HL-60 (cell line): ENCODE data around the gene HMGA1.
A peak's percentile ranks its signal among the peaks of the same experiment; 100 is the strongest.

Experiments
- DNase-seq, 2 experiments: peaks; one replicate each; pipeline ENCODE4 v3.0.0-alpha.2; 2010 to 2020; ENCODE audit warnings: low read depth in 1 of 2, low spot score in 1 of 2
- H3K27ac ChIP-seq: fragments of 250-450 bp; sonication (Bioruptor Pico); replicated peaks from 2 replicates; pipeline ENCODE4 v1.5.1; 2020; ENCODE audit warnings: mild to moderate bottlenecking, moderate library complexity
- H3K27me3 ChIP-seq: fragments of 250-450 bp; sonication (Bioruptor Pico); 2 replicates; pipeline ENCODE4 v1.5.1; 2021; ENCODE audit warnings: mild to moderate bottlenecking, moderate library complexity; ENCODE audit not compliant: insufficient read depth, poor library complexity, severe bottlenecking
- H3K4me3 ChIP-seq: replicated peaks from 2 replicates; pipeline ENCODE4 v1.5.1; 2011; ENCODE audit warnings: mild to moderate bottlenecking, control low read depth, low read length; ENCODE audit not compliant: insufficient read depth
- CTCF ChIP-seq: IDR thresholded peaks from one replicate; pipeline ENCODE4 v1.5.1; 2011; ENCODE audit warnings: low read length, control low read depth, inconsistent platforms; ENCODE audit not compliant: insufficient read depth
- GABPA ChIP-seq: IDR thresholded peaks from 2 replicates; pipeline ENCODE4 v1.6.1; 2012; ENCODE audit warnings: low read depth
- POLR2AphosphoS5 ChIP-seq: IDR thresholded peaks from 2 replicates; pipeline ENCODE4 v1.6.1; 2012; ENCODE audit warnings: low read depth
- SPI1 ChIP-seq: IDR thresholded peaks from 2 replicates; pipeline ENCODE4 v1.6.1; 2012; ENCODE audit warnings: low read depth, mild to moderate bottlenecking, borderline replicate concordance
- TF ChIP-seq, protein P1 (sequence below): IDR thresholded peaks from 2 replicates; pipeline ENCODE4 v1.6.1; 2012; ENCODE audit warnings: low read depth; ENCODE audit not compliant: insufficient replicate concordance

The HMGA1 gene

GRCh38 chr6:34280216-34280615 is 43.5 kb downstream of the HMGA1 start:
- Histone ChIP-seq H3K27ac (no peak overlapping the region), H3K27me3 (no peaks in the 10 kb centered on the region), H3K4me3 (no peak overlapping the region)
- TF ChIP-seq POLR2AphosphoS5 (no peak), CTCF (no peak), SPI1 (no peak), GABPA (no peak)
- TF ChIP-seq, protein P1, sequence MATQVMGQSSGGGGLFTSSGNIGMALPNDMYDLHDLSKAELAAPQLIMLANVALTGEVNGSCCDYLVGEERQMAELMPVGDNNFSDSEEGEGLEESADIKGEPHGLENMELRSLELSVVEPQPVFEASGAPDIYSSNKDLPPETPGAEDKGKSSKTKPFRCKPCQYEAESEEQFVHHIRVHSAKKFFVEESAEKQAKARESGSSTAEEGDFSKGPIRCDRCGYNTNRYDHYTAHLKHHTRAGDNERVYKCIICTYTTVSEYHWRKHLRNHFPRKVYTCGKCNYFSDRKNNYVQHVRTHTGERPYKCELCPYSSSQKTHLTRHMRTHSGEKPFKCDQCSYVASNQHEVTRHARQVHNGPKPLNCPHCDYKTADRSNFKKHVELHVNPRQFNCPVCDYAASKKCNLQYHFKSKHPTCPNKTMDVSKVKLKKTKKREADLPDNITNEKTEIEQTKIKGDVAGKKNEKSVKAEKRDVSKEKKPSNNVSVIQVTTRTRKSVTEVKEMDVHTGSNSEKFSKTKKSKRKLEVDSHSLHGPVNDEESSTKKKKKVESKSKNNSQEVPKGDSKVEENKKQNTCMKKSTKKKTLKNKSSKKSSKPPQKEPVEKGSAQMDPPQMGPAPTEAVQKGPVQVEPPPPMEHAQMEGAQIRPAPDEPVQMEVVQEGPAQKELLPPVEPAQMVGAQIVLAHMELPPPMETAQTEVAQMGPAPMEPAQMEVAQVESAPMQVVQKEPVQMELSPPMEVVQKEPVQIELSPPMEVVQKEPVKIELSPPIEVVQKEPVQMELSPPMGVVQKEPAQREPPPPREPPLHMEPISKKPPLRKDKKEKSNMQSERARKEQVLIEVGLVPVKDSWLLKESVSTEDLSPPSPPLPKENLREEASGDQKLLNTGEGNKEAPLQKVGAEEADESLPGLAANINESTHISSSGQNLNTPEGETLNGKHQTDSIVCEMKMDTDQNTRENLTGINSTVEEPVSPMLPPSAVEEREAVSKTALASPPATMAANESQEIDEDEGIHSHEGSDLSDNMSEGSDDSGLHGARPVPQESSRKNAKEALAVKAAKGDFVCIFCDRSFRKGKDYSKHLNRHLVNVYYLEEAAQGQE: no peak
- no peak for DNase-seq

DNA sequence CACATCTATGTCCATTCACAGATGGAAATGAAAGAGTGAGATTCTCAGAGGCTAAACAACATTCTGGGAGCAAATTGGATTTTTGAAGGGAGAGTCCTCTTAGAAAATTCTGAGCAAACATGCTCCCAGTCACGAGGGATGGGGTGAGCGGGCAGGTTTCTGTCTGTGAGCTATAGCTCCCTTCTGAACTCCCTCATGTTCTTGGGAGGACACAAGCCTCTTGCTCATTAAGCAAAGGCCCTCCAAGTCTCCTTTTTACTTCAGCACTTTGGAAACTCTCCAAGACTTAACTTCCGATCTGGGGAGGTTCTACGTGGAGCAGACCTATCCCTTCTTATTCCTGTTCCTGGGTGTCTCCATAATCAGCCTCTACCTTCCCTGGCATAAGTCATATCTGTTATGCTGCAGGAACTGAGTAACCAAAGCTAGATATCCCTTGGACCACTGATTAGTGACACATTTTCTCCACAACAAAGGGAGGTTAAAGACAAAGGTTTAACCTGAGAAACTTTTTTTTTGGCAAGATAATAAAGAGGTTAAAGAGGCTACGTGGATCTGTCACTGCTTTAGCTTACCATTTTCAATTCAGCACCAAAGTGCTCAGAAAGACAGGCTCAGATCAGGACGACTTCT is 45.1 kb downstream of the HMGA1 start:
- Histone ChIP-seq H3K4me3 (no peak overlapping the region), H3K27me3 (no peaks in the 10 kb centered on the region), H3K27ac (no peak overlapping the region)
- DNase-seq: no peak
- TF ChIP-seq GABPA (no peak), CTCF (no peak), SPI1 (no peak), POLR2AphosphoS5 (no peak)

DNA sequence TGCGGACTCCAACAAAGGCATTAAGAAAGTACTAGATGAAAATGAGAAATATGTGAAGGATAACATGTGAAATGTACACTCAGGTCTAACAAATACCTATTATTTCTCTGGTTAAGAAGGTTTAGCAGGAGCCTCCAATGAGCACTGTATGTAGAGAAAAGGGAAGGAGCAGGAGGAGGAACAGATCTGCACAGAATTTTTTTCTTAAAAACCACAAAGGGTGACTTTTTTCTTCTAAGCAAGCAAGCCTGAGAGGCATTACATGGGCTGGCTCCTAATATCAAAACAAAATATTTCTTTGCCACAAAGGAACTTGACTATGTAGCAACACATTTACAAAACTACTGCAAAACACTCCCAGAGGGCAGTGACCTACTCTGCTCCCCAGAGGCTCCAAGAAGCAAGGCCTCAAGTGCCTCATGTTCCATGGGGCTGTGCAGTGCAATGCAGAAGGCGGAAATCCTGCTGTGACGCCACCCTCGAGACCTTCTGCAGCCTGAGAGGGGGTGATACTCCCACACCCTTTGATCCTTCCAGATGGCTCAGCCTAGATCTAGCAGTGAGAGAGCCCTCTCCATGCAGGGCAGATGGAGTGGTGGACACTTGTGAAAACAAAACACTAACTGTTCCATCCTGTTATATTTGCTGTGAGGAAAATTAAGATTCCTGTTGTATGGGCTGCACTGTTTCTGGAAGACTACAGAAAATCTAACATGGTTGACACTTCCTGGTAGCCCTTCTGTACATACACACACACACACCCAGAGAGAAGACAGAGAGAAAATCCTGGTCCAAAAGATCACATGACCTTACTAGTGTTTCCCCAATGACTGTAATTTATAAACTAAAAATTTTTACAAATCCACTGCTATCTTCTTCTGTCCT is 48.1 kb downstream of the HMGA1 start:
- TF ChIP-seq SPI1 (peak; percentile 24; the same call in 1 of the 2 replicates), GABPA (peak; percentile 55; the same call in 1 of the 2 replicates), POLR2AphosphoS5 (peak; percentile 97)
- TF ChIP-seq, protein P1: no peak
- H3K27ac ChIP-seq: peak overlapping the region; percentile 83
- no peaks in the 10 kb centered on the region for H3K27me3 ChIP-seq
- DNase-seq: peak; percentile 75 to 99
- no peak overlapping the region for H3K4me3 ChIP-seq

DNA sequence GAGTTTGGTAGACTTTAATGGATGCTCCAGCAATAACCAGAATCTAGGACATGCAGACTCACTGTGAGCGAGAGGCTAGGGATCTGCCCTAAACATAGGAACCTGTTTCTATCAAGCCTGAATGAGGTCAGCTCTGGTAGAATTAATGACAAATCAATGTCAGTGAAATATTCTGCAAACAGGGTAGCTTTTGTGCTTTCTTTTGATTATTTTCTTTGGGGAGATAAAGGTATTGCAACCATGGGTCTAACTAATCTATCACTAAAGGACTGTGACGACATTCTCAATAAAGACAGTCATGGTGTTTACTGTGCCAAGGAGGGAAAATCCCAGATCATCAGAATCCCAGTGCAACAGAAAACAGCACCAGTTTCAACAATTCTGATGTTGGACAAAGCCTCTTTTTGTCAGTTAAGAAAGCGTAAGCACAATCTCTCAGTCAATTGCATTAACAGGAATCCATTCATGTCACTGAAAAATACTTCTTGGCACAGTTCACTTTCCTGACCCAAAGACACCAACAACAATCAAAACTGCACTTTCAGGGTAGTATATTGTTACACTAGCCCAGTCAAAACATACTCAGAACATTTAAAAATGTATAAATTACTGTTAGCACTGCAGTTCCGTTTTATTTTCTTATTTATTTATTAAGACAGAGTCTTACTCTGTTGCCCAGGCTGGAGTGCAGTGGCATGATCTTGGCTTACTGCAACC is 48.9 kb downstream of the HMGA1 start:
- Histone ChIP-seq H3K27ac (peak overlapping the region; percentile 83), H3K27me3 (no peaks in the 10 kb centered on the region), H3K4me3 (no peak overlapping the region)
- no peak for DNase-seq
- TF ChIP-seq POLR2AphosphoS5 (no peak), GABPA (no peak), CTCF (no peak), SPI1 (no peak)
- TF ChIP-seq, protein P1: no peak
